Measurements from ENCODE around the gene PRL.

PRL gene

DNA sequence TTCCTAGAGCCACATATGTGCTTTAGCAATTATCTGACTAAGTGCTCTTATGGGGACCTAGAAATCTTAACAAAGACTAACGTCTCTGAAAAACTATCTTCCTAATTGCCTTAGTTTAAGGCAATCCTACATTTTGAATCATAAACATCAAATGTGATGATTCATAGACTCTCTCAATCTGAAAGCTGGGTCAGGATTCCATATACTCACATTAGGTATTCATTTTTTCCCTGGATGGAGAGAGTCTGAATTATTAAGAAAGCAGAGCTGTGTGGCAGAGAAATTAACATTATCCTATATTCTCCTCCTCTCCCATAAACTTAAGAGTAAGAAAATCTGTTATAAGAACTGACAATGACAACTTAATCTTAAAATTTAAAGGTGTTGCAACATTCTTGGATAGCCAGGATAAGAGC is 1.6 kb upstream of the PRL start:
- TF ChIP-seq, protein P1, sequence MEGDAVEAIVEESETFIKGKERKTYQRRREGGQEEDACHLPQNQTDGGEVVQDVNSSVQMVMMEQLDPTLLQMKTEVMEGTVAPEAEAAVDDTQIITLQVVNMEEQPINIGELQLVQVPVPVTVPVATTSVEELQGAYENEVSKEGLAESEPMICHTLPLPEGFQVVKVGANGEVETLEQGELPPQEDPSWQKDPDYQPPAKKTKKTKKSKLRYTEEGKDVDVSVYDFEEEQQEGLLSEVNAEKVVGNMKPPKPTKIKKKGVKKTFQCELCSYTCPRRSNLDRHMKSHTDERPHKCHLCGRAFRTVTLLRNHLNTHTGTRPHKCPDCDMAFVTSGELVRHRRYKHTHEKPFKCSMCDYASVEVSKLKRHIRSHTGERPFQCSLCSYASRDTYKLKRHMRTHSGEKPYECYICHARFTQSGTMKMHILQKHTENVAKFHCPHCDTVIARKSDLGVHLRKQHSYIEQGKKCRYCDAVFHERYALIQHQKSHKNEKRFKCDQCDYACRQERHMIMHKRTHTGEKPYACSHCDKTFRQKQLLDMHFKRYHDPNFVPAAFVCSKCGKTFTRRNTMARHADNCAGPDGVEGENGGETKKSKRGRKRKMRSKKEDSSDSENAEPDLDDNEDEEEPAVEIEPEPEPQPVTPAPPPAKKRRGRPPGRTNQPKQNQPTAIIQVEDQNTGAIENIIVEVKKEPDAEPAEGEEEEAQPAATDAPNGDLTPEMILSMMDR (IDR thresholded peaks at IDR 0.05; ENCODE audit: insufficient read depth, low read depth, low read length, missing control alignments) = no peak
- no peak overlapping the region for H3K4me3 ChIP-seq (ENCODE audit: low read length)
- peak; percentile 24 for DNase-seq (ENCODE audit: low read depth)

DNA sequence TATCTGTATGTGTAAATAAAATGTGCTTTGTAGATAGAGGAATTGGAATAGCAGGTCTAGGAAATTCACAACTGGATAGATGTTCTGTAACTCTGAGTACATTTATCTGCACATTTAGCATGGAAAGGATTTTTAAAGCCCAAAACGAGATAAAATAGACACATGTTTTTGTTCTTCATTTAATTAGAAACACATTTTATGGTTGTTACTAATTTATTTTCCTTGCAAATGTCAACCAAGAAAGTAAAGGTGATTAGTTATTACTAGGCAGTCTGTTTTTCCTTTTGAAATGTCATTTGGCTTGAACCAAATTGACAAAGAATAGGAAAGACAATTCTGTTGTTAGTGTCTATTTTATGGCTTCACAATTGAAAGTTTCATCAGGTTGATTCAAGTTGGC is 769 bp downstream of the PRL start:
- H3K4me3 ChIP-seq (ENCODE audit: low read length) = no peak overlapping the region
- TF ChIP-seq, protein P1 (IDR thresholded peaks at IDR 0.05; ENCODE audit: insufficient read depth, low read depth, low read length, missing control alignments) = no peak
- DNase-seq (ENCODE audit: low read depth) = no peak

DNA sequence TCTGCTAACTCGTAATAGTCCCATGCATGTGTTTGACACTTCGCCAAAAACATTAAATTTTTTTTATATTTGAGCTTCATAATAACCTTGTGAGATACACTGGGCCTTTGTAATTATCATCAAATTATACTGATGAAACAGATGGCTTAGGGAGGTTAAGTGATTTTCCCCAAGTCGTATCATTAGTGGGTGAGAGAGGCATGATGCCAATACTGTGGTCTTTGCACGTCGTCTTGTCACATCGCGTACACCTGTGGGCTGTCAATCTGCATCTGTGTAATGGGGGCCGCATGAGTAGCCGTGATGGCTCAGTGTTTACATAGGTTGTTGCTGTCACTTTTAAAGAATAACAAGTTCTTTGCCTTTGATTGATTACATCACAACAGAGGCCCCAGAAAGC is 1.7 kb downstream of the PRL start:
- TF ChIP-seq, protein P1 (IDR thresholded peaks at IDR 0.05; ENCODE audit: insufficient read depth, low read depth, low read length, missing control alignments) = no peak
- no peak overlapping the region for H3K4me3 ChIP-seq (ENCODE audit: low read length)
- DNase-seq (ENCODE audit: low read depth) = no peak

DNA sequence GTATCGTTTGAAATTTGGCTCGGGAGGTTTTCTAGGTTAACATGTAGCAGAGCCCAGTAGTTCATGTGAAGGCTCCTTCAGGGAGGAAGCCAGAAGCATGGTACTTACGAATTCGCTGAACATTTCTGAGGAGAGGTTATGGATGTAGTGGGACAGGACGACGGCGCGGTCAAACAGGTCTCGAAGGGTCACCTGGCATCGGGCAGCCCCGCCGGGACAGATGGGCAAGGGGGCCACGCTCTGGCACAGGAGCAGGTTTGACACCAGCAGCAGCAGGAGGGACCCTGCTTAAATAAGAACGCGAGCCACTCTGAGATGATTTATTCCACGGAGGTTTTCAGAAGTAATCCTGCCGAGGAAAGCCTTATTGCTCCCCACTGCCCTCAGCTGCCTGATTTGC is 2.5 kb downstream of the PRL start:
- TF ChIP-seq, protein P1 (IDR thresholded peaks at IDR 0.05; ENCODE audit: insufficient read depth, low read depth, low read length, missing control alignments) = no peak
- no peak for DNase-seq (ENCODE audit: low read depth)

DNA sequence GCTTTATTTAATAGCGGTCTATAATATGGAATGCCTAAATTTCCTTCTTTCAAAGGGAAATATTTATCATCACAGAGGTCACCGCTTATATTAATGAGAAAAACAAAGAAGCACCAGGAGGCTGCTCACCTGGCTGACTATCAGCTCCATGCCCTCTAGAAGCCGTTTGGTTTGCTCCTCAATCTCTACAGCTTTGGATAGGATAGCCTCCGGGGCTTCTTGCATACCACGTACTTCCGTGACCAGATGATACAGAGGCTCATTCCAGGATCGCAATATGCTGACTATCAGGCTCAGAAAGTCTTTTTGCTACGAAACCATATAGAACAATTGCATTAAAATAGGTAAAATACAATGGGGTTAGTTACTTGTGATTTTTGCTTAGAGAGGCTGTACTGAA is 6.8 kb downstream of the PRL start:
- H3K4me3 ChIP-seq (ENCODE audit: low read length) = no peak overlapping the region
- DNase-seq (ENCODE audit: low read depth) = no peak
- TF ChIP-seq, protein P1 (IDR thresholded peaks at IDR 0.05; ENCODE audit: insufficient read depth, low read depth, low read length, missing control alignments) = no peak

More for the DNA sequence above, 2.5 kb downstream of the PRL start:
- H3K4me3 ChIP-seq (ENCODE audit: low read length) = no peak overlapping the region

DNA sequence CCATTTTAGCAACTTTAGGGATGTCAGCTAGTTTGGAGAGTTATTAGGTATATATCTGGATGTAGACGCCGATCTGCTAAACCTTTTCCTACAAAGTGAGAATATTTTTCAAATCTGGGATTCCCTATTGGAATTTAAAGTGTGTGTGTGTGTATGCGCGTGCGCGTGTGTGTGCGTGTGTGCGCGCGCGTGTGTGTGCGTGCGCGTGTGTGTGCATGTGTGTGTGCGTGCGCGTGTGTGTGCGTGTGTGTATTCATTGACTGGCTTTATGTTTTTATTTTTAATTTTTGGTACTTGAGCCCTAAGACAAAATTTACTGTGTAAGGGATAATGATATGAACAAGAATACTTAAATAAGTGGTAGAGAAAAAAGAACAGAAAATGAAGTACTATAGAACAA is 8.1 kb downstream of the PRL start:
- no peak overlapping the region for H3K4me3 ChIP-seq (ENCODE audit: low read length)
- DNase-seq (ENCODE audit: low read depth) = no peak
- TF ChIP-seq, protein P1 (IDR thresholded peaks at IDR 0.05; ENCODE audit: insufficient read depth, low read depth, low read length, missing control alignments) = no peak

DNA sequence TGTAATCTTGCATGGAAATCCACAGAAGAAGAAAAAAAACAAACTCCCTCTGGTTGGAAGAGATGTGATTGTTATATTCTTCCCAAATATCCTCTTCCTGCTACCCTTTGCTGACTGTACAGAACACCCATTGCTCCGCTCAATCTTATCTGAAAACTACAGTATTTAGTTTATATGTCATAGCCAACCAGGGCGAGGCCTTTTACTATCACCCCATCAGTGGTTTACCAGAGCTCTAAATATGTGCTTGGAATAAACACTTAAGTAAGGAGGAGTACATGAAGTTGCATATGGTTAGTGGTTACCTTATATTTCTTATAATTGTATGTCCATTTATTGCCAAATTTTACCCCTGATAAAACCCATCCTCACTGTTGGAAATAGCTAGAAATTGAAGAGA is 12.2 kb downstream of the PRL start:
- TF ChIP-seq, protein P1 (IDR thresholded peaks at IDR 0.05; ENCODE audit: insufficient read depth, low read depth, low read length, missing control alignments) = no peak
- H3K4me3 ChIP-seq (ENCODE audit: low read length) = no peak overlapping the region
- DNase-seq (ENCODE audit: low read depth) = no peak
